Stimulated activated CD4-positive, alpha-beta T cell treated with anti-CD3 and anti-CD28 coated beads, TNF-alpha, amount 100 ng/mL, for 48 hours (primary cell): ENCODE measurements around the gene TWNK.

Experiments used
- DNase-seq, 3 donors: peaks; one replicate each; pipeline ENCODE4 v3.0.0-alpha.2; 2020; ENCODE audit warnings: low read depth in 3 of 3

TWNK gene

DNA sequence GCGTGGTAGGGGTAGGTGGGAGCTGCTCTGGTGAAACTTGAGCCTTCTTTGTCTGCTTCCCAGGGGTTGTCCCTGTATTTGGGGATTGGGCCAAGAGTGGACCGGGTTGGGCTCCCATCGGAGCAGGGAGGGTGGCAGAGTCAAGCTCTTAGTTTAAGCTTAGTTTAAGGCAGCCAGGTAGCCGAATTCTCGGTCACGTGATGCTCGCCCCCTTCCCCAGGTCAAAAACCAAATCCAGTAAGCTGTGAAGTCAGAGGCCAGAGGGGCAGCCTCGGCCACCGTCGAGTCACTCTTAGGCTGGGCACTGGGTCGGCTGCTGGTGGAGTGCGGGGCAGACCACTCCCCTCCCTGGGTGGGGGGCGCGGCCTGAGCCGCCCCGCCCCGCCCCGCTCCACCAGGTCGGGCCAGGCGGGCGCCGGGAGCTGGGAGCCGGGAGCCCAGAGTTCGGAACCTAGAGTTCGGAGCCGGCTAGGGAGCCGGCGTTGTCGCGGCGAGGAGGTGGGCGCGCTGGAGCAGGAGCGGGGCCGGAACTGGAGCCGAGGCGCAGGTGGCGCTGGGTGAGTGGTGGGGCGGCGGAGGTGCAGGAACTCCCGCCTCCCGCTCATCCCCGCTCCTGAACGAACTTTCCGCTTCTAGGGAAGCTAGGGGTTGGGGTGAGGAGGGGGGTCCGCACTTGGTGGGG, 9.5 kb downstream of the TWNK start:
- DNase-seq: no peak

DNA sequence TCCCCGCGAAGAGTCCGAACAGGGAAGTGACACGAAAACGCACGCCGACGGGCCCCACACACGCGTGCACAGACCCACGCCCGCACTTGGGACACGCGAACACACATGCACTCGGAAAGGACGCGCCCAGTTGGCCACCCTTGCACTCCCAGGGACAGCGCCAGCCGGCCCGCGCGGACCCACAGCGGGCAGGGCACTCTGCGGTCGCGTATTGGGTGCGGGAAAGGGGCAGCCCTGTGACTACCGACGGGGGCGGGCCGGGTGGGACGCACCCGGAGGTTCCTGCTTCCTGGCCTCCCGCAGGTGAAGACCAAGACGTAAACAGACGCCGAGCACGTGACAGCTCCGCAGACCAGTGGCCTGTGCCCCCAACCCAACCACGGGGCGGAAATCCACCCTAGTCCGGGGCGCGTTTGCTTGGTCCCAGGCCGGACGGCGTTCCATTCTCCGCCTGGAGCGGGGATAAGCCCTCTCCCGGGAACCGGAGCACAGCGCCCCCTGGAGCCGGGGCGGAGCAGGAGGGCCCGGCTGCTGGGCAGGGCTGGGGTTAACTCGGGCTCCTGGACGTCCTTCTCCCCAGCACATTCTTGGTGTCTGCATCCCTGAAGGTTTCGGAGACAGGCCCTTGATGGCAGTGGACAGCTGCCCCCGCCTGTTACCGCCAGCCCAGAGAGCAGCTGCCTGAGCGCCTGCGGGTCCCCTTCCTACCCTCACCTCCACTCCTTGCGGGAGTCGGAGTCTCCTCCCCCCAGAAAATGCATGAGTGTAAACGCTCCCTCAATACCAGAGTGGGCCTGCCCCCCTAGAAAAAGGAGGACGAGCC, 10.2 kb downstream of the TWNK start:
- DNase-seq: peak; percentile 32 to 78 (median 51)

DNA sequence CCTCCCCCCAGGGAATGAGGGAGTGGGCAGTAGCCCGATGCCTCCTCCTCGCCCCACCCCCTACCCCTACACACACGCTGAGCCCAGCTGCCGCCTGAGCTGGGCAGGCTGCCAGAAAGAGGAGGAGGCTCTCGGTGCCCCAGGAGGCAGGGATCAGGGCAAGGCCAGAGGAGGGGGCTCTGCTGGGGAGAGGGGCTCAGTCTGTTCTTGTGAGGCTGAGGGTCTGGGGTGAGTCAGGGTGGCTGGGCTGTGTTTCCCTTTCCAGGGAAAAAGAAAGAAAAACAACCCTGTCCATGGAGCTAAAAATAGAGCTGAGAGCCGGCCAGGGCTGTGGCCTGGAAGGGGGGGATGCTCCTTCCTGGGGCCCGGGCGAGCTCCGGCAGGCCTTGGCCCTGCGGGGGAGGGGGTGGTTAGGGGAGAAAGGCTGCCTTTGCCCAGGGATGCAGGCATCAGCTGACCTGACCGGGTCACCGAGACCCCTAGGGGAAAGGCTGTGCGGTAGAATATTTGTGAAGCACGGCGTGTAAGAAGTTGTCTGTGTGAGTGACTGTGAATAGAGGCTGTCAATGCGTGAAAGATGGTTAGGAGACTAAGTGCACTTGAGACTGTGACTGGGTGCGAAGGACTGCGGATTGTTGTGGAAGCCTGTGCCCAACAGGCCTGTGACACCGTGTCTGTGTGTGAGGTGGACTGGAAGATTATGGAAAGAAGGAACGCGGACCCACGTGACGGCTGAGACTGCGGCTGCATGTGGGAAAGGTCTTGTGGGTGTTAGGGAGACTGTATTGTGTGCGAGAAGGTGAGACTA, 11.0 kb downstream of the TWNK start:
- peak in 2 of 3 donors; percentile 26 to 70 for DNase-seq

DNA sequence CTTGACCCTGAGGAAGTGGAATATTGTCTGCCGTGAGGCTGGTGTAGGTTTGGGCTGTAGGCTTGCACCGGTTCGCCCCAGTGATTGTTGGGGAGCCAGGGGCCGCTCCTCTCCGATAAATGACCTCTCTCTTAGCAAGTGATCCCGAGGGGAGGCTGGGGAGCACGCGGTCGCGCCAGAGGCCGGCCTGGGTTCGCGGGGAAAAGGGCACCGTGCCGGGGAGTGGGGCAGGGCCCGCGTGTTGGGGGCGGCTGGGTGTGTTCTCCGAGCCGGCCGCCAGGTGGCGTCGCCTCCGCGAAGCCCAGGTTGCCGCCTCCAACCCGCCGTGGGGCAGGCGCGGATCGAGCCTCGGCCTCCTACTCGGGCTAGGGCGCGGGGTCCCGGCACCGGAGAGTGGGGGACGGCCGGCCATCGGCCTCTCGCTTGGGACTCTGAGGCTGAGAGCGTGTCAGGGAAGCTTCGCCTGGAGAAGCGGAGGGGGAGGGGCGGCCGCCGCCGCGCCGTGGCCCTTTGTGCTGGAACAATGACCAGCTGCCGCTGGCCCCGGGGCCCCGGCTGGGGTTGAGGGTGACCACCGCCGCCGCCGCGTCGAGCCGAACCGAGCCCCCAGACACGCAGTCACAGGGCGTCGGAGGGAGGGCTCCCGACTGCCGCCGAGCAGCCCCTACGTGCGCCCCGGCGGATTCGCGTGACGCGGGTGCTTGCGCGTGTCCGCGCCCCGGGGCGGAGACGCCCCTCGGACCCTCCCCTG, 11.8 kb downstream of the TWNK start:
- DNase-seq: peak; percentile 47 to 68 (median 50)

DNA sequence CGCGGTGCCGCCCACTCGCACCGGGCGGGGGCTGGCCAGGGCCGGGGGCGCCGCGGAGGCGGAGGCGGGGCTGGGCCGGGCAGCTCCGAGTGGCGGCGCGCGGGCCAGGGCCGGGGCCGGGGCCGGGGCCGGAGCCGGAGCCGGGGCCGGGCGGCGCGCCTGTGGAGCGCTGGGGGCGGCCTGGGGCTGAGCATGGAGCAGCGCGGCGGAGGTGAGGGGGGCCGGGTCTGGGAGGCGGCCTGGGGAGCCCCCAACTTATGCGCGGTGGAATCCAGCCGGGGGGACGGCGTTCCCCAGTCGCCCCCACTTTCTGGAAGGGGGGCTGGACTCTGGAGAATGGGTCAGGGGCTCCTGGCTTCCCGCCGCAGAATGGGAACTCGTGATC, 12.4 kb downstream of the TWNK start, which contains the start of gene LZTS2:
LZTS2 (plus strand) TSS at position 67 of the 385 bp plus-strand sequence. CDS start 2,731 bp downstream, outside the sequence.
- no peak for DNase-seq

DNA sequence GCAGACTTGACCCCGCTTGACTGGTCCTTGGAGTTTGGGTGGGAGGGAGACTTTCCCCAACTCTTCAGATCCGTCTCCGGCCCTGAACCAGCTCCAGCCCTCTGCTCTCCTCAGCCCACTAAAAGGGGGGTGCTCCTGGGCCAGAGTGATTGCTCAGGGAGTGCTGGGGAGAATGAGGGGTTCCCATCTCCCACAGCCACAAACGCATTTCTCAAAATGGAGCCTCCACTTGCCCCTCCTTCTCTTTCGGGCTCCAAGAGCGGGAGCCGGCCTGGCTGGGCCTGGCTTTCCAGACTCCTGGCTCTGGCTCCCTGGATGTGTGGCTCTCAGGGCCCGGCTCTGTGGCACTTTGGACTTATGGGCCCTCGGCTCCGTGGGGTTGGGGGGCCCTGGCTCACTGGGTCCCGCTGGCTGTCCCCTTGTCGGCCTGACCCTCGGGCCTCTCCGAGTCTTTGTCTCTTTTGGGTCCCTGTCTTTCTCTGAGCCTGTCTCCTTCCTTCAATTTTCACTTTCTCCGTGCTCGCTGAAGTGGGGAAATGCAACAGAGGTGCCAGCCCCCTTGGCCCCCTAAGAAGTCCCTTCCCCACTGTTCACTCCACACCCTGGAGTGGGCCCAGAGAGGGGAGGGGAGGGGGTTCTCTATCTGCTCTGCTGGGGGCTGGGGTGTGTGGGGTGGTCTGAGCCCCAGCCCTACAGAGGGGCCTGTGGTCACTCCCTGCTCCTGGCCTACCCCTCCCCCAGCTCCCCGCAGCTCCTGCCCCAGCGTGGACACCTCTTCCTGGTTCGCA, 13.0 kb downstream of the TWNK start:
- DNase-seq: no peak

DNA sequence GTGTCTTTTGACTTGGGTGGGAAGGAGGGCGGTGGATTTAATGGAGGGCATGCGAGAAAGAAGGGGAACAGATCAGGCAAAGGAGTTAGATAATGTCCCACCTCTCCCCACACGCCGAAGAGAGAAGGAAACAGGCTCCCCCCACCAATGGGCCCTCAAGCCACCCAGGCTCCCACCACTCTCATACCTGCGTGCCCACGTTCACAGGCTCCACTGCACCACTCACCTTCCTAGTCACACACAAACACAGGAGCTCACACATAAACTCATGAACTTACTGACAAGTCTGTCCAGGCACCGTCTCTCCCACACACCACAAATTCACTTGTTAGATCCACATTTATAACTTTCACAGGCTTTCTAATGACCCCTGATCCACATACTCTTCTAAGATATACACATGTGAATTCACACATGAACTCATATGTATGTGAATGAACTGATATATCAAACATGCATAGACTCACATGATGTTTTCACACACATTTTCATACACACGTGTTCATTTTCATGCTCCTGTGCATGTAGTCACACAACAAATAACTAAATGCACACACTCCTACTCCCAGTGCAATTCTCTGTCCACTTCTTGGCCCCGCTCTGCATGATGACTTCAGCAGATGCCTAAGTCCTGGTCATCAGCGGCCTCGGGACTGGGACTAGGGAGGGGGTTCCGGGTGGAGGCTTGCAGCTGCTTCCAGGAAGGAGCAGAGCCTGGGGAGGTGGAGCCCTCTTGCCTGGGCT, 13.7 kb downstream of the TWNK start:
- DNase-seq: no peak

DNA sequence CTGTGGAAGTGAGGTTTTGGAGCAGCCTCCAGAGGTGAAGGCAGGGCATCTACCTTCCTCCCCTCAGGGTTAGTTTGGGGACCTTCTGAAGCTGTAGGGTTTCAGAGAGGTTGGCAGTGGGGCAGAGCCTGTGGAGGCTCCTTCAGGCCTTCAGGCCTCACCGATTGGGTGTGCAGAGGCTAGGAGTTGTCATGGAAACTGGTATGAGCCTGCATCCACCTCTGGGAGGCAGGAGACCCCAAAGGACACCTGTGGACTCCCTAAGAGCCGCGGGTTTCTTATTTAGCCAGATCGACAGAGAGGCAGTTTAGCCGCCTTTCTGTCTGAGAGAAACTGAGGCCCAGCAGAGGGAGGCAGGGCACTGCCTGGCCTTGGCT, 14.3 kb downstream of the TWNK start:
- no peak for DNase-seq

DNA sequence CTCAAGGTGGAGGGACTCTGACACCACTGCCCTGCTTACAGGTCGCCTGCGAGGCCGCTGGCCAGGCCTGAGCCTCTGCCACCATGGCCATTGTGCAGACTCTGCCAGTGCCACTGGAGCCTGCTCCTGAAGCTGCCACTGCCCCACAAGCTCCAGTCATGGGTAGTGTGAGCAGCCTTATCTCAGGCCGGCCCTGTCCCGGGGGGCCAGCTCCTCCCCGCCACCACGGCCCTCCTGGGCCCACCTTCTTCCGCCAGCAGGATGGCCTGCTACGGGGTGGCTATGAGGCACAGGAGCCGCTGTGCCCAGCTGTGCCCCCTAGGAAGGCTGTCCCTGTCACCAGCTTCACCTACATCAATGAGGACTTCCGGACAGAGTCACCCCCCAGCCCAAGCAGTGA, 15.1 kb downstream of the TWNK start:
- DNase-seq: no peak

DNA sequence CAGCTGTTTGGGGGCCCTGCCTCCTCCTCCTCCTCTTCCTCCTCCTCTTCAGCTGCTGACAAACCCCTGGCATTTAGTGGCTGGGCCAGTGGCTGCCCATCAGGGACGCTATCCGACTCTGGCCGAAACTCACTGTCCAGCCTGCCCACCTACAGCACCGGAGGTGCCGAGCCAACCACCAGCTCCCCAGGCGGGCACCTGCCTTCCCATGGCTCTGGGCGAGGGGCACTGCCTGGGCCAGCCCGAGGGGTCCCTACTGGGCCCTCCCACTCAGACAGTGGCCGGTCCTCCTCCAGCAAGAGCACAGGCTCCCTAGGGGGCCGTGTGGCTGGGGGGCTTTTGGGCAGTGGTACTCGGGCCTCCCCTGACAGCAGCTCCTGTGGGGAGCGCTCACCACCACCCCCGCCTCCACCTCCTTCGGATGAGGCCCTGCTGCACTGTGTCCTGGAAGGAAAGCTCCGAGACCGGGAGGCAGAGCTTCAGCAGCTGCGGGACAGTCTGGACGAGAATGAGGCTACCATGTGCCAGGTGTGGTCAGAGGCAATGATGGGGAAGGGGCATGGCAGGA, 16.4 kb downstream of the TWNK start:
- no peak for DNase-seq

DNA sequence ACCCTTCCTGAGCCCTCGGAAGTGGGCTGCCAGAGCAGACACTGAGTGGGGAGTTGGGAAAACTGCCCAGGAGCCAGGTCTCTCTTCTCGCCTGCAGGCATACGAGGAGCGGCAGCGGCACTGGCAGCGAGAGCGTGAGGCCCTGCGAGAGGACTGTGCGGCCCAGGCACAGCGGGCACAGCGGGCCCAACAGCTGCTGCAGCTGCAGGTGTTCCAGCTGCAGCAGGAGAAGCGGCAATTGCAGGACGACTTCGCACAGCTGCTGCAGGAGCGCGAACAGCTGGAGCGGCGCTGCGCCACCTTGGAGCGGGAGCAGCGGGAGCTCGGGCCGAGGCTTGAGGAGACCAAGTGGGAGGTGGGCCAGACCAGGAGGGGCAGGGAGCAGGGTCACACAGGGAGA, 18.0 kb downstream of the TWNK start:
- DNase-seq: no peak

DNA sequence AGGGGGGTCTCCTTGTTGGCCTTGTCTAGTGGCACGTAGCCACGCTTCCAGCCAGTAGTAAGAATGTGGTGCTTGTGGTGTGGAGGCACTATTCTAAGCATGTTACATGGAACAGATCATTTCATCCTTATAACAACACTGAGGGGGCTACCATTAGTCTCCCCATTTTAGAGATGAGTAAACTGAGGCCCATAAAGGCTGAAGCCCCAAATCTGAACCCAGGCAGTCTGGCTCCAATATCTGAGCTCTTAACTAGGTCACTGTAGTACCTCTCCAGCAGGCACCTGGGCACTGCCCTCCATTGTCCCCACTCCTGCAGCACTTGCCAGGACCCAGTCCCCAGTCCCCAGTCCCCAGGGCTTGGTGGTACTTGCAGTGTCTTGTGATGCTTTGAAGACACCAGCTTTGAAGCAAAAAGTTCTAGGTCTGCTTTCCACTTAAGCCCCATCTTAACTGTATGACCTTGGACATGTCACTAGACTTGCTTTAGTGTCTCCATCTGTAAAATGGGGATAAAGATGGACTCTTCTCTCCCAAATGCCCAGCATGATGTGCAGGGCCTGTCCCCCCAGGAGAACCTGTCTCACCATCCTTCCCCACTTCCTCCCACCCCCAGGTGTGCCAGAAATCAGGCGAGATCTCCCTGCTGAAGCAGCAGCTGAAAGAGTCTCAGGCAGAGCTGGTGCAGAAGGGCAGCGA, 18.7 kb downstream of the TWNK start:
- DNase-seq: no peak

DNA sequence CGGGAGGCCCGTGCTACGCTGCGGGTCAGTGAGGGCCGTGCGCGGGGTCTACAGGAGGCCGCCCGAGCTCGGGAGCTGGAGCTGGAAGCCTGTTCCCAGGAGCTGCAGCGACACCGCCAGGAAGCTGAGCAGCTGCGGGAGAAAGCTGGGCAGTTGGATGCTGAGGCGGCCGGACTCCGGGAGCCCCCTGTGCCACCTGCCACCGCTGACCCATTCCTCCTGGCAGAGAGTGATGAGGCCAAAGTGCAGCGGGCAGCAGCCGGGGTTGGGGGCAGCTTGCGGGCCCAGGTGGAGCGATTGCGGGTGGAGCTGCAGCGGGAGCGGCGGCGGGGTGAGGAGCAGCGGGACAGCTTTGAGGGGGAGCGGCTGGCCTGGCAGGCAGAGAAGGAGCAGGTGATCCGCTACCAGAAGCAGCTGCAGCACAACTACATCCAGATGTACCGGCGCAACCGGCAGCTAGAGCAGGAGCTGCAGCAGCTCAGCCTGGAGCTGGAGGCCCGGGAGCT, 19.3 kb downstream of the TWNK start:
- DNase-seq: no peak

DNA sequence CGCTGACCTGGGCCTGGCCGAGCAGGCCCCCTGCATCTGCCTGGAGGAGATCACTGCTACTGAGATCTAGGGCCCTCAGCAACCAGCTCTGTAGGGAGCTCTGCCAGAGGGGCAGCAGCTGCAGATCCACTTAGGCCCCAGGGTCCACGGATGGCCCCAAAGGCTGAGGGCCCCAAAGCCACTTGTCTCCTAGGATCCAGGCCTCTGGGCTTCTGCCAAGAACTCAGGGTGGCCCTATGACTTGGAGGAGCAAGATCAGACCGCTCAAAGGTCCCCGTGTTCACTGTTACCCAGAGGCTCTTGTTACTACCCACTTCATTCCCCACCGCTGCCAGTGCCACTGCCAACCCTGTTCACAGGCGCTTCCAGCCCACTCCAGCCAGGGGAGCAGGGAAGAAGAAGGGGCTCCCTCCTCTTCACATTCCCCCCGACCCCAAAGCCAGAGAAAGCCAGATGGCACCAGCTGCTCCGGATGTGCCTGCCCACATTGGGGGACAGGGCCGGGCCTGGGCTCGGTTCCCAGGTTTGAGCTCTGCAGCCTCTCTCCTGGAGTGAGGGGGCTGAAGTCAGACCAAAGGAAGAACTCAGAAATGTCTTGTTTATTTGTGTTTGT, 19.9 kb downstream of the TWNK start:
- no peak for DNase-seq

DNA sequence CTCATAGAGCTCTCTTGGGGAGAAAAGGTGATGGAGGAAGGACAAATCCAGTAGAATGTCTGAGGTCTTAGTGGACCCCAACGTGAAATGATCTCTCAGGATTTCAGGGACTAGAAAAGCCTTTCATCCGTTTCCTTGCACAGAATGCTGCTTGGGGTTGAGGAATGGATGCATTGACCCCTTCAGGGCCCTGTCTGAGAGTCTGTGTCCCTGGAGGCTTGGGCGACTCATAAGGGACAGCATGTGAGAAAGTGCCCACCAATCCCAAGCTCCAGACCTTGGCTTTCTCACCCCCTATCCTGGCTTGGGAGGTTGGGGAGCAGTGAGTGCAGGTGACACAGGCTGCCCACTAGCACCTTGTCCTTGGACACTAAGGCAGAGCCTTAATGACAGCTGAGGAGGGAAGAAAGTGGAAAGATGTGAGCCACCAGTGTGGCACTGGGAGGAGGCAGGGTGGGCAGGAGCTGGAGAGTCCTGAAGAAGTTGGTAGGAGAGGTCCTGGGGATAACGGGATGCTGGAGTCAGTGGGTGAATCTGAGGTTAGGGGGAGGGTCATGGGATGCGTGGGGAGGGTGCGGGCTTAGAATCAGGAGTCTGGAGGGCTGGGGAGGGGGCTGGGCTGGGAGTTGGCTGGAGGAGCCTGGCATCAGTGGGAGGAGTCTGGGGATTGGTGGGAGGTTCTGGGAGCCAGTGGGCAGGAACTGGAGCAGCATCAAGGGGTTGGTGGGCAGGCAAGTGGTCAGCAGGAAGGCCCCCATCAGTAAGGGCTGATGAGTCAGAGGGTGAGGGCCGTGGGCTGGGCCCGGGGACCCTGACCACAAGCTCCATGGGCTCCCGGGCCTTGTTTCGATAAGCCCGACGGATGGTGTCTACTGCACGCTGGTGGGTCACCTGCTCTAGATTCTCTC, 20.8 kb downstream of the TWNK start:
- DNase-seq: no peak

DNA sequence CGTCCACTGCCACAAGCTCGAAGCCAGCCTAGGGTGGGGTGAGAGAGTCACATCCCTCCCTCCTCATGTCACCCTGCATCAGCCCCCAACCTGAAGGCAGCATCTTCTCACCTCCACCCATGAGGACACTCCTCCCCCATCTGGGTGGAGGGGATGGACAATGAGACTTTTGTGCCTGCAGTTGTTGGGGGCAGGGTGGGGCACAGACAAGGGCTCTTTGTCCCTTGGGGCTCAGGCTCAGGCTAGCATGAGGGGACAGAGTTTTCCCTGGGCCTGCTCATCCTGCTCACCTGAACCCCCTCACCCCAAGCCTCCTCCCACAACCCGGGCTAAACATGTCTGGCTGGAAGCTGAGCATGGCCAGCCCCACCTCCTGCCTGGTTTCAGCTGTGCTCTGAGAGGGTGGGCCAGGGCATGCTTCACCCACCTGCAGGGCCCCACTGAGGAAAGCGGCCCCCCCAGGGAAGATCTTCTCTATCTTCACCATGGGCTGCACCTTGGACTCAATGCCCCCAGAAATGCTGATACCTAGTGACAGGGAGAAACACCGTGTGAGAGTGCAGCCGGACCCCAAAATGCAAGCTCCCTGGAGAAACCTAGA, 21.6 kb downstream of the TWNK start:
- DNase-seq: no peak

DNA sequence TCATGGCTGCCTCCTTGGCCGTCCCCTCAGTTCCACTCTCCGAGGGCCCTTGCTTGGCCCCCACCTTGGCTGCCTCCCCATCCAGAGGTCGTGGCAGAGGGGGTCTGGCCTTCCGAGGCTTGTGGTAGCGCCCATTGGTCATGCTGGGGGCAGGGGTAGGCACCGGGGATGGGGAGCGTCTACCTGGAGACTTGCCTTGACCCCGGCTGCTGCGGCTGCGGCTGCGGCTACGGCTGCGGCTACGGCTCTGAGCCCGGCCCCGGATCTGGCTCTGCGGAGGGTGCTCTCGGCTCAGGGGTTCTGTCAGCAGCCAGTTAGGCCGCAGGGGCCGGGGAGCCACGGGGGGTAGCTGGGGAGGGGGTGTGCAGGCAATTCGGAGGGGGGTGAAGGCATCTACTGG, 23.0 kb downstream of the TWNK start:
- no peak for DNase-seq
